Erythroblast (primary cell): ENCODE data around the gene XPNPEP2.

ENCODE experiments used
- GATA1 ChIP-seq: IDR thresholded peaks from 2 replicates; pipeline ENCODE4 v1.6.1; 2011; ENCODE audit warnings: low read depth, mild to moderate bottlenecking, control low read depth, low read length, moderate library complexity
- POLR2A ChIP-seq: IDR thresholded peaks from 2 replicates; pipeline ENCODE4 v1.6.1; 2011; ENCODE audit warnings: mild to moderate bottlenecking, low read length

GRCh38 chrX:129808158-129808828, 69.5 kb downstream of the XPNPEP2 start:
- TF ChIP-seq POLR2A (no peak), GATA1 (no peak)
